HFF-Myc (cell line): ENCODE data around the gene GIT1.

Source experiments
- DNase-seq: peaks from one replicate; pipeline ENCODE4 v3.0.0-alpha.2; 2011; ENCODE audit warnings: low read depth; ENCODE audit errors: extremely low read depth
- H3K4me3 ChIP-seq: replicated peaks from 2 replicates; pipeline ENCODE4 v1.5.1; 2011; ENCODE audit warnings: low read depth, mild to moderate bottlenecking, control low read depth, low read length
- TF ChIP-seq, protein P1 (sequence below): IDR thresholded peaks from 2 replicates; pipeline ENCODE4 v1.5.1; 2012; ENCODE audit warnings: mild to moderate bottlenecking, low read depth, low read length, control low read depth; ENCODE audit errors: missing control alignments

GIT1 gene

DNA sequence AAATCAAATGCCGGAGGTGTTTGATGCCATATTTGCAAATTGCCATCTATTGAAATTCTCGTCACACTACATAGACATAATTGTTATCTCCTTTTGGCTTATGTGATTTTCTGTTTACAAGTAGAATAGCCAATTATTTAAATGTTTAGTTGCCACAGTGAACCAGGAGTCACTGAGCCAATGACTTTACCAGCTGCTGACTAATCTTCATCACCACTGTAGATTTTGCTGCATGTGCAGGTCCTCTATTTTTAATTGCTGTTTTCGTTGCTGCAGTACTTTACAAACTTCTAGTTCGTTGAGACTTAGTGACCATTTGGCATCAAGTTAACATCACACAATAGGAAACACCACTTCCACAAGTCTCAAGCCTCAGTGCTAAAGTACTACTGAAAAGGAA is 45.4 kb downstream of the GIT1 start:
- TF ChIP-seq, protein P1, sequence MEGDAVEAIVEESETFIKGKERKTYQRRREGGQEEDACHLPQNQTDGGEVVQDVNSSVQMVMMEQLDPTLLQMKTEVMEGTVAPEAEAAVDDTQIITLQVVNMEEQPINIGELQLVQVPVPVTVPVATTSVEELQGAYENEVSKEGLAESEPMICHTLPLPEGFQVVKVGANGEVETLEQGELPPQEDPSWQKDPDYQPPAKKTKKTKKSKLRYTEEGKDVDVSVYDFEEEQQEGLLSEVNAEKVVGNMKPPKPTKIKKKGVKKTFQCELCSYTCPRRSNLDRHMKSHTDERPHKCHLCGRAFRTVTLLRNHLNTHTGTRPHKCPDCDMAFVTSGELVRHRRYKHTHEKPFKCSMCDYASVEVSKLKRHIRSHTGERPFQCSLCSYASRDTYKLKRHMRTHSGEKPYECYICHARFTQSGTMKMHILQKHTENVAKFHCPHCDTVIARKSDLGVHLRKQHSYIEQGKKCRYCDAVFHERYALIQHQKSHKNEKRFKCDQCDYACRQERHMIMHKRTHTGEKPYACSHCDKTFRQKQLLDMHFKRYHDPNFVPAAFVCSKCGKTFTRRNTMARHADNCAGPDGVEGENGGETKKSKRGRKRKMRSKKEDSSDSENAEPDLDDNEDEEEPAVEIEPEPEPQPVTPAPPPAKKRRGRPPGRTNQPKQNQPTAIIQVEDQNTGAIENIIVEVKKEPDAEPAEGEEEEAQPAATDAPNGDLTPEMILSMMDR = no peak
- DNase-seq = no peak
- H3K4me3 ChIP-seq = no peak overlapping the region

DNA sequence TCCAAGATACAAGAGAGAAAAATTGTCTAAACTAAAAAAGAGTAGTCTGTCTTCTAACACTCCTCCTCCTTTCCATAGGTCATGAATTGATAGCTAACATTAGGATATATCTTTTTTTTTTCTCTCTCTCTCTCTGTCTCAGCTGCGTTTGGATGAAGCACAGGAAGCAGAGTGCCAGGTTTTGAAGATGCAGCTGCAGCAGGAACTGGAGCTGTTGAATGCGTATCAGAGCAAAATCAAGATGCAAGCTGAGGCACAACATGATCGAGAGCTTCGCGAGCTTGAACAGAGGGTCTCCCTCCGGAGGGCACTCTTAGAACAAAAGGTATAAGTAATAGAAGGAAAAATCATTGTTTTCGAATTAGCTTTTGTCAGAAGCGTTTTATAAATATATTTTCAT is 55.5 kb downstream of the GIT1 start:
- DNase-seq = no peak
- TF ChIP-seq, protein P1 = no peak
- no peak overlapping the region for H3K4me3 ChIP-seq

DNA sequence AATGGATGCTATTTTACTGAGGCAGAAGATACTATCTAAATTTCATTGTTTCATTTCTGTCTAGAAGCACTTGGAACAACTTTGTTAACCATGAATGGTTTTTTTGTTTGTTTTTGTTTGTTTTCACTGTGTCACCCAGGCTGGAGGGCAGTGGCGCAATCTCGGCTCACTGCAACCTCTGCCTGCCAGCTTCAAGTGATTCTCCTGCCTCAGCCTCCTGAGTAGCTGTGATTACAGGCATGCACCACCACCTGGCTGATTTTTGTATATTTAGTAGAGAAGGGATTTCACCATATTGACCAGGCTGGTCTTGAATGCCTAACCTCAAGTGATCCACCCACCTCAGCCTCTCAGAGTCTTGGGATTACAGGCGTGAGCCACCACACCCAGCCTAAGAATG is 63.1 kb downstream of the GIT1 start:
- no peak for DNase-seq
- H3K4me3 ChIP-seq = no peak overlapping the region

DNA sequence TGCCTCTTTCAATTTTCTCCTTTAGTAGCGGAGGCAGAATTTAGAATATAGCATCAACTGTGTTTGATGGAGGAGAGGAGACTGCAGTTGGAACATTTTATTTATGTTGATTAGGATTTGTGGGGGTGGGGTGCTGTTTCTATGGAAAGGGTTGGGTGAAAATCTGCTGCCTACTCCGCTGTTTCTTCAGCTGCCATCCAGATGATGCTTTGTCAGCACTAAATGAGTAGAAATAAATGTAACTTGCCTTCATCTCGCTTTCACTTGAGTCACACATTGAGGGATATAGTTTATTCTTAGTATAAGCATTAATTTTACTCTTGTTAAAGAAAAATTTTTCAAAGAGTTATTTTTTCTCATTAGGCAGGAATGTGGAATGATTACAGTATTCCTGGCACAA is 64.8 kb downstream of the GIT1 start:
- H3K4me3 ChIP-seq = no peak overlapping the region
- TF ChIP-seq, protein P1 = no peak
- DNase-seq = no peak

More for the DNA sequence above, 63.1 kb downstream of the GIT1 start:
- TF ChIP-seq, protein P1 = no peak
